HFFc6 (cell line): ENCODE measurements around the gene CMTM4. TPM values are rescaled to one million over a fixed set of nuclear protein-coding genes. Genes with fewer than 3 reads are reported as not detected.
A peak's percentile ranks its signal among the peaks of the same experiment; 100 is the strongest.
"Not testable (repeated sequence)": the region's sequence is repeated elsewhere in the genome, so short reads cannot be mapped to it uniquely, and the experiment has no call there.

ENCODE experiments used
- DNase-seq: peaks from one replicate; pipeline ENCODE4 v3.0.0-alpha.2; 2018
- H3K27ac Mint-ChIP-seq: 2 replicates; pipeline ENCODE4 v1.8.0; 2020; ENCODE audit warnings: mild to moderate bottlenecking, mixed read lengths
- H3K27me3 Mint-ChIP-seq: 2 replicates; pipeline ENCODE4 v1.8.0; 2021; ENCODE audit warnings: mild to moderate bottlenecking, moderate library complexity, mixed read lengths; ENCODE audit not compliant: insufficient read depth
- H3K36me3 Mint-ChIP-seq: 2 replicates; pipeline ENCODE4 v1.8.0; 2021; ENCODE audit warnings: low read depth, mixed read lengths
- H3K4me1 Mint-ChIP-seq: 2 replicates; pipeline ENCODE4 v1.8.0; 2020; ENCODE audit warnings: low read depth, mixed read lengths
- H3K4me3 Mint-ChIP-seq: 2 replicates; pipeline ENCODE4 v1.8.0; 2020; ENCODE audit warnings: mild to moderate bottlenecking, moderate library complexity, mixed read lengths
- H3K9me3 Mint-ChIP-seq: 2 replicates; pipeline ENCODE4 v1.8.0; 2020; ENCODE audit warnings: mild to moderate bottlenecking, mixed read lengths
- CTCF ChIP-seq: fragments of 200-600 bp; sonication (generic); IDR thresholded peaks from 2 replicates; pipeline ENCODE4 v1.5.0; 2021; ENCODE audit warnings: antibody characterized with exemption, mild to moderate bottlenecking
- total RNA-seq, 6 experiments: library from RNA; stranded (reverse); fragmentation: NEBNext Ultra II Directional; extraction: Animal tissue kit (Norgen Biotek cat#: 25700); gene quantifications; 2 replicates in 1 of 6; 3 replicates in 5 of 6; pipeline ENCODE4 v1.2.3, GENCODE V29; 2021

CMTM4 gene
- total RNA-seq, 6 experiments from 2014 or later: 14.2 to 22.0 (median 18.8) TPM

GRCh38 chr16:66662445-66663194, 33.9 kb downstream of the CMTM4 start:
- Mint-ChIP-seq H3K9me3 (no peaks in the 10 kb centered on the region), H3K4me3 (peak overlapping the region; percentile 5; the same call in 1 of the 2 replicates), H3K27ac (peak overlapping the region; percentile 94), H3K36me3 (no peaks in the 10 kb centered on the region), H3K27me3 (no peaks in the 10 kb centered on the region; the same call in none of the 2 replicates), H3K4me1 (peaks cover 48% of the 10 kb centered on the region)
- DNase-seq: peak; percentile 30
- peak; percentile 75 for TF ChIP-seq CTCF

GRCh38 chr16:66661671-66662346, 34.7 kb downstream of the CMTM4 start:
- peak; percentile 43 for DNase-seq
- Mint-ChIP-seq H3K4me3 (peak overlapping the region; percentile 12), H3K27ac (peak overlapping the region; percentile 94), H3K4me1 (peaks cover 50% of the 10 kb centered on the region)
- not testable (repeated sequence) for H3K9me3 Mint-ChIP-seq, H3K36me3 Mint-ChIP-seq, H3K27me3 Mint-ChIP-seq

GRCh38 chr16:66661210-66661560, 35.4 kb downstream of the CMTM4 start:
- H3K9me3 Mint-ChIP-seq: no peaks in the 10 kb centered on the region
- peak overlapping the region; percentile 71; the same call in 1 of the 2 replicates for H3K4me3 Mint-ChIP-seq
- no peaks in the 10 kb centered on the region; the same call in none of the 2 replicates for H3K27me3 Mint-ChIP-seq
- peaks cover 57% of the 10 kb centered on the region for H3K4me1 Mint-ChIP-seq
- no peaks in the 10 kb centered on the region for H3K36me3 Mint-ChIP-seq
- peak overlapping the region; percentile 94 for H3K27ac Mint-ChIP-seq
- DNase-seq: no peak
- TF ChIP-seq CTCF: no peak

- Mint-ChIP-seq H3K4me3 (peak overlapping the region; percentile 71), H3K27me3 (no peaks in the 10 kb centered on the region; the same call in none of the 2 replicates), H3K36me3 (no peaks in the 10 kb centered on the region)
Measured at GRCh38 chr16:66660422-66661209, 35.9 kb downstream of the CMTM4 start.

GRCh38 chr16:66658860-66659190, 37.7 kb downstream of the CMTM4 start:
- no peaks in the 10 kb centered on the region for H3K9me3 Mint-ChIP-seq
- H3K36me3 Mint-ChIP-seq: no peaks in the 10 kb centered on the region
- no peak for DNase-seq
- H3K27me3 Mint-ChIP-seq: no peaks in the 10 kb centered on the region; the same call in none of the 2 replicates
- H3K27ac Mint-ChIP-seq: no peak overlapping the region; the same call in 1 of the 2 replicates
- no peak overlapping the region for H3K4me3 Mint-ChIP-seq
- TF ChIP-seq CTCF: no peak
- H3K4me1 Mint-ChIP-seq: peaks cover 60% of the 10 kb centered on the region

More at GRCh38 chr16:66660422-66661209, 35.9 kb downstream of the CMTM4 start:
- H3K9me3 Mint-ChIP-seq: no peaks in the 10 kb centered on the region
- H3K27ac Mint-ChIP-seq: peak overlapping the region; percentile 94
- peaks cover 60% of the 10 kb centered on the region for H3K4me1 Mint-ChIP-seq
- peak; percentile 50 for TF ChIP-seq CTCF
- peak; percentile 91 for DNase-seq
